Measurements from ENCODE around the gene BAZ1A.
"Not testable (repeated sequence)": the region's sequence is repeated elsewhere in the genome, so short reads cannot be mapped to it uniquely, and the experiment has no call there.

Gene BAZ1A

DNA sequence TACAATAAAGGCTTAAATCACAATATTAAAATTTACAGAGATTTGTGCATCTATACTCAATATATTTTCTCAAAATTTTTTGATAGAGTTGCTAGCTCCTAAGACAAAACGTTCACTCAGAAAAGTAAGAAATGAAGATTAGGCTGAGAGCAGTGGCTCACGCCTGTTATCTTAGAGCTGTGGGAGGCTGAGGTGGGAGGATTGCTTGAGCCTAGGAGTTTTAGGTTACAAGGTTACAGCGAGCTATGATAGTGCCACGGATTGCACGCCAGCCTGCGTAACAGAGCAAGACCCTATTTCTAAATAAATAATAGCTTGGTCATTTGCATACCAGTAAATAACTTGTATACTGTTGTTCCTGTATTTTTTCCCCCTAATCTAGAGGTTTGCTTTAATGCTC is 125.8 kb downstream of the BAZ1A start:
- Histone ChIP-seq H3K36me3 (ENCODE audit: control insufficient read depth, insufficient read depth, low read length) (peaks cover 7% of the 10 kb centered on the region), H3K9ac (ENCODE audit: low read length) (no peak overlapping the region), H3K4me3 (ENCODE audit: low read depth, low read length) (no peak overlapping the region), H3K4me1 (ENCODE audit: control insufficient read depth, insufficient read depth, low read length) (no peaks in the 10 kb centered on the region), H3K27me3 (ENCODE audit: control insufficient read depth, insufficient read depth, low read length) (no peaks in the 10 kb centered on the region), H3K9me3 (ENCODE audit: control insufficient read depth, insufficient read depth, low read depth, low read length) (no peaks in the 10 kb centered on the region), H3K27ac (ENCODE audit: low read depth, low read length) (no peak overlapping the region)

DNA sequence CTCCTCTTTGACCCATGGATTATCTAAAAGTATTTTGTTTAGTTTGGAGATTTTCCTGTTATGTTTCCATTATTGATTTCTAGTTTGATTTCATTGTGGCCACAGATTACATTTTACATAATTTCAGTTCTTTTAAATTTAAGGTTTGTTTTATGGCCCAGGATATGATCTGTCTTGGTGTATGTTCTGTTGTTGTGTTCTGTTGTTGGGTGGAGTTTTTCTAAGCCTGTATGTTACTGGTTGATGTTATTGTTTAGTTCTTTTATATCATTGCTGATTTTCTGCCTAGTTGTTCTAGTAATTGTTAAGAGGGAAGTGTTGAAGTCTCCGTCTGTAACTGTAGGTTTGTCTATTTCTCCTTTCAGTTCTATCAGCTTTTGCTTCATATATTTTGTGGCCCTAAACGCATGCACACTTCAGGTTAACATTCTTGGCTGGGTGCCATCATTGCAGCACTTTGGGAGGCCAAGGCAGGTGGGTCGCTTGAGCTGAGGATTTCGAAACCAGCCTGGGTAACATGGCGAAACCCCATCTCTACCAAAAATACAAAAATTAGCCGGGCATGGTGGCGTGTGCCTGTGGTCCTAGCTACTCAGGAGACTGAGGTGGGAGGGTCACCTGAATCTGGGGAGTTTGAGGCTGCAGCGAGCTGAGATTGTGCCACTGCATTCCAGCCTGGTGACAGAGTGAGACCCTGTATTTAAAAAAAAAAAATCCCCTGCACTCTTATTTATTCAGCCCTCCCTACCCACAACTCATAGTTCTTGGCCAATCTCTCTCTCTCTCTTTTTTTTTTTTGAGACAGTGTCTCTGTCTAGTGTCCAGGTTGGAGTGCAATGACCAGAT is 132.7 kb downstream of the BAZ1A start:
- H3K27me3 ChIP-seq (ENCODE audit: control insufficient read depth, insufficient read depth, low read length), result no peaks in the 10 kb centered on the region
- no peaks in the 10 kb centered on the region for H3K9me3 ChIP-seq (ENCODE audit: control insufficient read depth, insufficient read depth, low read depth, low read length)
- H3K9ac ChIP-seq (ENCODE audit: low read length), result no peak overlapping the region
- no peaks in the 10 kb centered on the region for H3K36me3 ChIP-seq (ENCODE audit: control insufficient read depth, insufficient read depth, low read length)
- H3K4me3 ChIP-seq (ENCODE audit: low read depth, low read length), result no peak overlapping the region
- no peaks in the 10 kb centered on the region for H3K4me1 ChIP-seq (ENCODE audit: control insufficient read depth, insufficient read depth, low read length)
- H3K27ac ChIP-seq (ENCODE audit: low read depth, low read length), result no peak overlapping the region

GRCh38 chr14:34741840-34742239 is 133.3 kb downstream of the BAZ1A start:
- H3K9ac ChIP-seq (ENCODE audit: low read length), result no peak overlapping the region
- H3K4me1 ChIP-seq (ENCODE audit: control insufficient read depth, insufficient read depth, low read length), result no peaks in the 10 kb centered on the region
- no peaks in the 10 kb centered on the region for H3K36me3 ChIP-seq (ENCODE audit: control insufficient read depth, insufficient read depth, low read length)
- H3K27ac ChIP-seq (ENCODE audit: low read depth, low read length), result no peak overlapping the region
- no peaks in the 10 kb centered on the region for H3K27me3 ChIP-seq (ENCODE audit: control insufficient read depth, insufficient read depth, low read length)
- H3K9me3 ChIP-seq (ENCODE audit: control insufficient read depth, insufficient read depth, low read depth, low read length), result no peaks in the 10 kb centered on the region
- H3K4me3 ChIP-seq (ENCODE audit: low read depth, low read length), result no peak overlapping the region

DNA sequence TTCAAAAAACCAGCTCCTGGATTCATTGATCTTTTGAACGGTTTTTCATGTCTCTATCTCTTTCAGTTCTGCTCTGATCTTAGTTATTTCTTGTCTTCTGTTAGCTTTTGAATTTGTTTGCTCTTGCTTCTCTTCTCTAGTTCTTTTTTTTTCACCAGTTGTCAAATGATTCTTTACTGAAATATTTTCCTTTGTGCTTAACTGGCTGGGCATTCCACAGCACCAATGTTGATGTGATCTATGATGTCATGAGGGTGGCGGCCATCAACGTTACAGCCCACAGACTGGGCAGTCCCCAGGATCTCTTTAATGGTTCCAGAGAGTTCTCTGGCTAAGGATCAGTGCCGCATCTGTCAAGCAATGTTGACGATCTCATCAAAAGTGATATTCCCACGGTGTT is 135.0 kb downstream of the BAZ1A start:
- H3K9me3 ChIP-seq (ENCODE audit: control insufficient read depth, insufficient read depth, low read depth, low read length); H3K27me3 ChIP-seq (ENCODE audit: control insufficient read depth, insufficient read depth, low read length); H3K36me3 ChIP-seq (ENCODE audit: control insufficient read depth, insufficient read depth, low read length); H3K4me3 ChIP-seq (ENCODE audit: low read depth, low read length); H3K27ac ChIP-seq (ENCODE audit: low read depth, low read length); H3K4me1 ChIP-seq (ENCODE audit: control insufficient read depth, insufficient read depth, low read length); H3K9ac ChIP-seq (ENCODE audit: low read length): not testable (repeated sequence)

- not testable (repeated sequence) for H3K36me3 ChIP-seq (ENCODE audit: control insufficient read depth, insufficient read depth, low read length); H3K4me1 ChIP-seq (ENCODE audit: control insufficient read depth, insufficient read depth, low read length); H3K9ac ChIP-seq (ENCODE audit: low read length); H3K9me3 ChIP-seq (ENCODE audit: control insufficient read depth, insufficient read depth, low read depth, low read length); H3K27me3 ChIP-seq (ENCODE audit: control insufficient read depth, insufficient read depth, low read length); H3K27ac ChIP-seq (ENCODE audit: low read depth, low read length); H3K4me3 ChIP-seq (ENCODE audit: low read depth, low read length)
Measured at GRCh38 chr14:34737079-34737478, 138.1 kb downstream of the BAZ1A start.

DNA sequence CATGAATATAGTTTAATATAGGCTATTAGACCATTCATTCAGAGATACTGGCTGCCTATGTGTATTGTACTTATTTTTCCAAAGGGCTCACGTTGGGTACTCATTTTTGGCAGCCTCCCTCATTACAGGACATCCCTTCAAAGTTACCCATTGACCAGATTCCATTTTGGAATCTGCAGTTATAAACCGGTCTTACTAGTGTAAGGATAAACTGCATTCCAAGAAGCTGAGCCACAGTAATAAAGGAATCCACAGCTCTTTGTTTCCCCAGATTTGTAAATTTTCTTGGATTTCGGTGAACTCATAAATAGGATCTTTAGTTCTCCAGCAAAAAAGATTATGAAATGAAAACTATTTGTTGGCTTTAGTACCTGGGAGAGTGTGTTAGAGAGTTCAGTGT is 141.9 kb downstream of the BAZ1A start:
- Histone ChIP-seq H3K36me3 (ENCODE audit: control insufficient read depth, insufficient read depth, low read length) (no peaks in the 10 kb centered on the region), H3K4me1 (ENCODE audit: control insufficient read depth, insufficient read depth, low read length) (no peaks in the 10 kb centered on the region), H3K9ac (ENCODE audit: low read length) (no peak overlapping the region), H3K9me3 (ENCODE audit: control insufficient read depth, insufficient read depth, low read depth, low read length) (no peaks in the 10 kb centered on the region), H3K27ac (ENCODE audit: low read depth, low read length) (no peak overlapping the region), H3K27me3 (ENCODE audit: control insufficient read depth, insufficient read depth, low read length) (no peaks in the 10 kb centered on the region), H3K4me3 (ENCODE audit: low read depth, low read length) (no peak overlapping the region)

DNA sequence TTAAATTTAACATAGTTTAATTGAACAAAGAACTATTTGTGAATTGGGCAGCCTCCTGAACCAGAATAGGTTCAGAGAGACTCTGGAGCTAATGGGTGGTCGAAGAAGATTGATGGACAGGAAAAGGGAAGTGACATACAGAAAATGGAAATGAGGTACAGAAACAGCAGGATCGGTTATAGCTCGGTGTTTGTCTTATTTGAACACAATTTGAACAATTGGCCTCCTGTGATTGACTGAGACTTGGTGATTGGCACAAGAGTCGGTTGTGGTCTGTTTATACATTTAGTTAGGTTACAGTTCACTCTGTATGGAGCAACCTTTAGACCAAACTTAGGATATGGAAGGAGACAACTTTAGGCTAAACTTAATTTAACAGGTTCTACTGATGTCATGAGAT is 142.4 kb downstream of the BAZ1A start:
- Histone ChIP-seq H3K4me1 (ENCODE audit: control insufficient read depth, insufficient read depth, low read length) (no peaks in the 10 kb centered on the region), H3K4me3 (ENCODE audit: low read depth, low read length) (no peak overlapping the region), H3K36me3 (ENCODE audit: control insufficient read depth, insufficient read depth, low read length) (no peaks in the 10 kb centered on the region), H3K27me3 (ENCODE audit: control insufficient read depth, insufficient read depth, low read length) (no peaks in the 10 kb centered on the region), H3K9ac (ENCODE audit: low read length) (no peak overlapping the region), H3K9me3 (ENCODE audit: control insufficient read depth, insufficient read depth, low read depth, low read length) (no peaks in the 10 kb centered on the region), H3K27ac (ENCODE audit: low read depth, low read length) (no peak overlapping the region)

DNA sequence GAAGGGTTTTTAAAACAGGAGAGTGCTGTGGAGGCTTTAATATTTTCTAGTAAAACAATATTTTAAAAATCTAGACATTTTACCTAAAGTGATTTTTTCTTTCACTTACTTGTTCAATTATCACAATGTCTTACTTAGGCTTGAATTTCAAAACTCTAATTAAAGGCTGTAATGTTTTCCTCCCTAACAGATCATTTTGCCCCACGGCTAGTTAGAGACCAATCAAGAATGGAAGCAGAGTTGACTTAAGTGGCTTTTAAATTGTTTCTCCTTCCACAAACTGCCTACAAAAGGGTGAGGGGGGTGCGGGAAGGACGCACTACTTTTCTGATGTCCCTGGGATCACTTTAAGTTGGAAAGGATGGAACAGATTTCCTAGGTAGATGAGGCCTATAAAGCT is 151.3 kb downstream of the BAZ1A start:
- Histone ChIP-seq H3K9ac (ENCODE audit: low read length) (no peak overlapping the region), H3K4me3 (ENCODE audit: low read depth, low read length) (no peak overlapping the region), H3K36me3 (ENCODE audit: control insufficient read depth, insufficient read depth, low read length) (no peaks in the 10 kb centered on the region), H3K9me3 (ENCODE audit: control insufficient read depth, insufficient read depth, low read depth, low read length) (no peaks in the 10 kb centered on the region), H3K27me3 (ENCODE audit: control insufficient read depth, insufficient read depth, low read length) (no peaks in the 10 kb centered on the region), H3K27ac (ENCODE audit: low read depth, low read length) (no peak overlapping the region), H3K4me1 (ENCODE audit: control insufficient read depth, insufficient read depth, low read length) (peaks cover 7% of the 10 kb centered on the region)

- no peaks in the 10 kb centered on the region for H3K9me3 ChIP-seq (ENCODE audit: control insufficient read depth, insufficient read depth, low read depth, low read length)
- no peak overlapping the region for H3K27ac ChIP-seq (ENCODE audit: low read depth, low read length)
- H3K4me3 ChIP-seq (ENCODE audit: low read depth, low read length), result no peak overlapping the region
Measured at GRCh38 chr14:34722723-34723545, 152.2 kb downstream of the BAZ1A start.

GRCh38 chr14:34721129-34721528 is 154.0 kb downstream of the BAZ1A start:
- Histone ChIP-seq H3K4me3 (ENCODE audit: low read depth, low read length) (no peak overlapping the region), H3K4me1 (ENCODE audit: control insufficient read depth, insufficient read depth, low read length) (peaks cover 7% of the 10 kb centered on the region), H3K27me3 (ENCODE audit: control insufficient read depth, insufficient read depth, low read length) (no peaks in the 10 kb centered on the region), H3K27ac (ENCODE audit: low read depth, low read length) (no peak overlapping the region), H3K9me3 (ENCODE audit: control insufficient read depth, insufficient read depth, low read depth, low read length) (no peaks in the 10 kb centered on the region), H3K9ac (ENCODE audit: low read length) (no peak overlapping the region), H3K36me3 (ENCODE audit: control insufficient read depth, insufficient read depth, low read length) (no peaks in the 10 kb centered on the region)

More at GRCh38 chr14:34722723-34723545, 152.2 kb downstream of the BAZ1A start:
- no peaks in the 10 kb centered on the region for H3K27me3 ChIP-seq (ENCODE audit: control insufficient read depth, insufficient read depth, low read length)
- H3K36me3 ChIP-seq (ENCODE audit: control insufficient read depth, insufficient read depth, low read length), result no peaks in the 10 kb centered on the region
- no peak overlapping the region for H3K9ac ChIP-seq (ENCODE audit: low read length)
- H3K4me1 ChIP-seq (ENCODE audit: control insufficient read depth, insufficient read depth, low read length), result peaks cover 7% of the 10 kb centered on the region

DNA sequence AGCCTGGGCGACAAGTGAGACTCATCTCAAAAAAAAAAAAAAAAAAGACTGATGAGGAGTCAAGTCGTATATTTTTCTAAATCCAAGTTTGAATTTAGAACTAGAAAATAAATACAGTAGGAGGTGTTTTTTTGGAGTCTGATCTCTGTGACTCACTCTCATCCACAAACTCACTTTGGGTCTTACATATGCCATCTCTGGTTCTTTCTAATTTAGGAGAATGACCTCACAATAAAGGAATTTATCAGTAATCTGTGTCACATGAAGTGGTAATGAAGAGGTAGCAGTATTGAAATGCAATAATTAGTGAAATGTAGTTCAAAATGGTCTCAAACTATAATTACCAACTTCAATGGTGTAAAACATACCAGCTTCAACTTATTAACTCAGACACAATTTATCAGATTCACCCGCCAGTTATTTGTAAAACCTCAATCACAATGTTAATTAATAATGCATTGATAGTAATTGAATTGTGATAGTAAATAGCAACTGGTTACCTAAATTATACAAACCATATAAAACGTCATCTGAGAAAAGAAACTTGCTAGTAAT is 156.3 kb downstream of the BAZ1A start:
- Histone ChIP-seq H3K4me3 (ENCODE audit: low read depth, low read length) (no peak overlapping the region), H3K9me3 (ENCODE audit: control insufficient read depth, insufficient read depth, low read depth, low read length) (no peaks in the 10 kb centered on the region), H3K9ac (ENCODE audit: low read length) (no peak overlapping the region), H3K4me1 (ENCODE audit: control insufficient read depth, insufficient read depth, low read length) (peaks cover 7% of the 10 kb centered on the region), H3K27me3 (ENCODE audit: control insufficient read depth, insufficient read depth, low read length) (peaks cover 9% of the 10 kb centered on the region), H3K36me3 (ENCODE audit: control insufficient read depth, insufficient read depth, low read length) (no peaks in the 10 kb centered on the region), H3K27ac (ENCODE audit: low read depth, low read length) (no peak overlapping the region)
